Ammon's horn (tissue), 1 donor: ENCODE data around the gene MDC1.
A peak's percentile ranks its signal among the peaks of the same experiment; 100 is the strongest.

Experiments used
- DNase-seq: peaks from one replicate; pipeline ENCODE4 v3.0.0-alpha.2; 2016; ENCODE audit warnings: low spot score

MDC1 gene

DNA sequence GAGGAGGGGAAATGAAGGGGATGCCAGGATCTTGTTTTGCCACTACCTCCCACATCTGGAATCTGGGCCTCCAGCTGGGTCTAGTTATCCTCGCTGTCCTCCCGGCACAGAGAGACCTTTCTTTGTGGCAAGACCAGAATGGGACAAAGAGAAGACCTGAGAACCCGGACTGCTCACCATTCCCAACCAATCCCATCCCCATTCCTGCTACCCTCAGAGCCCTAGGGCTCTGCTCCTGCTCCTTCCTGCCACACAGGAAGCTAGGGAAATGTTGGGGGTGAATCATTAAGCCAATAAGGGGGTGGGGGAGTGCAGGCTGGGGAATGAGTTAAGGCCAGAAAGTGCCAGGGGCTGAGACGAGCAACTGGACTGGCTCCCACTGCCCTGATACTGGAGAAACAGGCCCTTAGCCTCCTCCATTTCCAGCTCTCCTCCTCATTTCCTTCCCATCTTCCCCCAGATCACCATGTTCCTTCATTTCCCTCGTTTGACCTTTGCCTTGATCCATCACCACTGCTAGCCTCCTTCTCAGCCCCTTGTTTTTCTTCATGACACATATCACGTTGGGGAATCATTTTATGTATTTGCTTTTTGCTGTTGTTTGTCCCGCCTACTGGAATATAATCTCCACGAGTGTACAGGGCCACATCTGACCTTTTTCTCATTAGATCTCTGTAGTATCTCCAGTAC is 31.9 kb upstream of the MDC1 start:
- no peak for DNase-seq

DNA sequence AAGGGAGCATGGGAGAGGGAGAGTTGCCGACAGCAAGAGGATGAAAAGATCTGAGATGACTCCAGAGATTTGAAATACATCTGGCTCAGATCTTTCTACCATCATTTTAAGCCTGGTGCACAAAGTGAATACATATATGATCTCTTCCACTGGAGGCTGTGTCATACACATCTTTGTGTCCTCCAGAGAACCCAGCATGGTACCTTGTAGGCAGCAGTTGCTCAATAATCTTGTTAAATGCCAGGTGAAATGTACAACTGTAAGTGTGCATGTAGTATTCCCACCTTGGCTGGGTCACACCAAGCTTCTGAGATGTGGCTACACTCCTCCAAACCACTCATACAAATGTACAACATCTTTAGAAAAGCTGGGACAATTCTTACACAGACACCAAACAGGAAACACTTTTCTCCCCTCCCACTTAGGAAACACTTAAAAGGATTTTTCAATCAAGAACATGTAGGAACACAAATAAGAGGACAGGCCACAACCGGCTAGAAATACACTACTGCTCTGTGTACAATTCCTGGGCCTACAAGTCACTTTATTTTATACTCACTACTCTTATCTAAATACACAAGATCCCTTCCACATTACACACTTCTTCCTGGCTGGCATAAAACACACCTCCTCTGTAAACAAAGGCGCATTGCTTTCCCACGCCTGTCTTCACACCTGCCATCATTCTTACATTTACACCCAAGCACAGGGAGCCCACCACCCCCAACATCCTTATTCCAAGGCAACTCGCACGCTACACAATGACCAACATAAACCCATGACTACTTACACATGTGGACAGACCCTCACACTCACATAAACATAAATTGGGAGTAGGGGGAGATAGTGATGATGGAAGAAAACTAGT is 31.1 kb upstream of the MDC1 start:
- no peak for DNase-seq

DNA sequence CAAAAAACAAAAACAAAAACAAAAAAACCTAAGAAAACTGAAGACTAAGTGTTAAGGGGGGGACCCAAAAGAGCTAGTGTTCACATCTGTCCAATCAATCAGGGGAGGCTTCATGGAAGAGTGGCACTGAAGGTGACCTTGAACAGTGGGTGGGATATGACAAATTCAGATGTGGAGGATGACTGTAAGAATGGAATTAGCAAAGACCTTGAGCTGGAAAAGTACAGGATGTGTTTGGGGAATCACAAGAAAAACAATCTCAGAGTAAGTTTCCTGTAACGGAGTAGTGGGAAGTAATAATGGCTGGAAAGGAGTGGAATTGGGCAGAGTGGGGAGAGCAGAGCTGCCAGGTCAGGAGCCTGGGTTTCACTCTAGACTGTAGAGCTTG is 30.2 kb upstream of the MDC1 start:
- no peak for DNase-seq

DNA sequence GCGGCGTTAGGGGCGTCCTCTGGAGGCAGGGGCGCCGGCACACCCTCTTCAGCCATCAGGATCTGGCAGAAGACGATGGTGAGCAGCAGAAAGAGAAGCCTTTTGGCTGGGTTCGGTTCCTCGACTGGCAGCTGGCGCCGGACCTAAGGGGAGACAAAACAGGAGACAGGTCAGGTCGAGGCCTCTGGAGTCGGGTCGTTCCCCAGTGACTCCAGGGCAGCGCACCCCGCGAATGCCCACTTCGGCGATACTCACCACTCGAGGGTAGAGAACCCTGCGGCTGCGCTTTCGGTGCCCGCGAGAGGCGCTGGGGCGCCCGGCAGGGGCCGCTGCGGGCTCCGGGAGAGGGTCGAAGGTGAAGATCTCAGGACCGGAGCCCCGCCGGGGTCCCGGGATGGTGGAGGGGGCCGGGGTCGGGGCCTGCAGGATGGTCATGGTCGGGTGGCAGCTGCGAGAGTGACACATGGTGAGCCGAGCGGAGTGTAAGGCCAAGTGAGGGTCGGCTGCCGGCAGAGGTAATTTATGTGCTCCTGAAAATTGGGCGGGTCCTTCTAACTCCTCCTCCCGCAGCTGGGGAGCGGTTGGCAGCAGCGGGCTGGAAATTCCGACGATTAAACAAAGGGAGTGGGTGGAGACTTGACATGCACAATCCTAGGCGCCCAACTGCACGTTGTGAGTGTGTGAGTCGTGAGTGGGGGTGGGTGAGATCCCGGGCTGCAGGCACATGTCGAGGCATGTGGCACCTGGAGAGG is 27.1 kb upstream of the MDC1 start, which contains the start of gene IER3:
TSS of gene IER3 (minus strand) at position 494 of the 752 bp plus-strand sequence. CDS start at position 465, 29 bp downstream.
- peak; percentile 82 for DNase-seq

DNA sequence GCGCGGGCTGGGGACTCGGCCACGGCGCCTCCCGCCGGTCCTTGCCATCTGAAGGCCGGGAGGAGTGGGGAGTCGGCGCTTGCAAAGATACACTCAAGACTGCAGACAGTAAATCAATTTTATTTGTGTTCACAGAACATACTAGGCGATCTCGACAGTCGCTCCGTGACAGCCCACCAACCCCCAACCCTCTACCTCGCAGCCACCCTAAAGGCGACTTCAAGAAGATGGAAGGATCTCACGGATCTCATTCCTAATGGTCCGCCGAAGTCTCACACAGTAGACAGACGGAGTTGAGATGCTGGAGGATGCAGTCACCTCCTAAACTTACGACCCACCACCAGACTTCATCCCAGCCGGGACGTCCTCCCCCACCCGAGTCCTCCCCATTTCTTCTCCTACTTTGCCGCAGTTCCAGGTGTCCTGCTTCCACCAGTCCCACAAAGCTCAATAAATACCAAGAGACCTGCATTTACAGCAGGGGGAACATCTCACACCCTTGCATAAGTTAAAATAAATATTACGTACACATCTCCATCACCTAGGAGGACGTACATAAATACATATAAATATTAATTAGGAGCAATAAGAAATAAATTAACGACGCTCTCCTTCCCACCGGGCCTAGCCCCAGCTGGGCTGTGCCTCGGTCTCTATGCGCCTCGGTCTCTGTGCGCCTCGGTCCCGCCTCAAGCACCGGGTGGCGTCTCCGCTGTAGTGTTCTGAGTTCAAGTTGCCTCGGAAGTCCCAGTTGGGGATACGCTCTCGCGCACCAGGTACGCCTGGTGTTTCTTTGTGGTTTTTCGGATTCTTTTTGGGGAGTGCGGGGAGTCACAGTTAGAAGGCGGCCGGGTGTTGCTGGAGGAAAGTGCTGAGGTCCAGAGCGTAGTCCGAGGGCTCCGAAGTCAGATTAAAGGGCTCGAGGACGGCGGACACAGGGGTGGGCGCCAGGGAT is 26.3 kb upstream of the MDC1 start:
- peak; percentile 35 for DNase-seq

DNA sequence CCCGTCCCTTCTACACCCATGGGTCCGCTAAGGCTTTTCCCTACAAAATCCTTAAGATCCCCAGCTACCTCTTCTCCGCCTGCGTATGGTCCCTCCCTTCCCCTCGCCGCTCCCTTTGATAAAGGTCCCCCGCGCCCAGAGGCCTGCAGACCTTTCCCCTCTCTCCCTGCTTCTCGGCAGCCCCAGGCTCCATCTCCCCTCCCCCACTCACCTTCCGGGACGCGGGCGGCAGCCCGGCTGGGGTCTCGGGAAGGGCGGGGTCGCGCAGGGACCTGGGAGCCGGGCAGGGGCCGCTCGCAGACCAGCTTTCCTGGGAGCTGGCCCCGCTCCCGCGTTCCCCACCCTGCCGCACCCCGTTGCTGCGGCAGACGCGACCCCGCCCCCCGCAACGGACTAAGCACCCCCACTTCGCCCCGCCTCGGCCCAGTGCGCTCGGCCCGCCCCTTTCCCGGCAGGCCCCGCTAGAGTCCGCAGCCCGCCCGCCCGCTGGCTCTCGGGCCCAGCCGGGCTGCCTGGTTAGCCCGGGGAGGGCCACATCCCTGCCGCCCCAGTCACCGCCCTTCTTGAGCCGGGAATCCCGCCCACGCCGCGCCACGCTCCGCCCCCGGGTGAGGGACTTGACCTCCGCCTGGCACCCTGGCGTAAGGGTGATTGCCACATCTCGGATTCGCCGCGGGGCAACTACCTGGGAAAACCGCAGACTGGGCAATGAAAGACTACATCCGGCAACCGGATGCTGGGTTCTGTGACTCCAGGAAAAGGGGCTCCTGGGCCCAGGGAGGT is 25.4 kb upstream of the MDC1 start, which contains the start of gene FLOT1:
TSS of gene FLOT1 (minus strand) at position 372 of the 783 bp plus-strand sequence. CDS start 498 bp downstream, outside the sequence.
- DNase-seq, result peak; percentile 95

DNA sequence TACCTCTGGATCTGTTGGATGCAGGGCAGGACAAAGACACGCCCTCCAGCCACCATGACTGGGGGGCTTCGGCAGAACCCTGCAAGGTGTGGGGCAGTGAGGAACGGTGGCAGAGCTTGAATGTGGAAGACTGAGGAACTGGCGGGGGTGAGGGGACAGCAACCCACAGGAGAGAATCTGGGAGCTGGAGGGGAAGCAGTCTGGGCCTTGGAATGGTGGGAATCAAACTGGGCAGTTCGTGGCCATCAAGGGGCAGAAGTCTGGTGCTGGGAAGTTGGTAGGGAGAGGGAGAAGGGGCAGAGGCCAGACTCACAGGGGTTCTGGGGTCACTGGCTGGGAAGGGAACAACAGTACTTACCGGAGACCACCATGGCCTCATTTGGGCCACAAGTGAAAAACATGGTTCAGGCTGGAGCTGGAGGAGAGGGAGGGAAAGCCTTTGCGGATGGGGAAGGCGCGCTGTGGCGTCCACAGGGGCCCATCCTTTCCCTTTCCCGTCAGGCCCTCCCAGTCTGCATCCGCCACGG is 24.8 kb upstream of the MDC1 start:
- peak; percentile 45 for DNase-seq

DNA sequence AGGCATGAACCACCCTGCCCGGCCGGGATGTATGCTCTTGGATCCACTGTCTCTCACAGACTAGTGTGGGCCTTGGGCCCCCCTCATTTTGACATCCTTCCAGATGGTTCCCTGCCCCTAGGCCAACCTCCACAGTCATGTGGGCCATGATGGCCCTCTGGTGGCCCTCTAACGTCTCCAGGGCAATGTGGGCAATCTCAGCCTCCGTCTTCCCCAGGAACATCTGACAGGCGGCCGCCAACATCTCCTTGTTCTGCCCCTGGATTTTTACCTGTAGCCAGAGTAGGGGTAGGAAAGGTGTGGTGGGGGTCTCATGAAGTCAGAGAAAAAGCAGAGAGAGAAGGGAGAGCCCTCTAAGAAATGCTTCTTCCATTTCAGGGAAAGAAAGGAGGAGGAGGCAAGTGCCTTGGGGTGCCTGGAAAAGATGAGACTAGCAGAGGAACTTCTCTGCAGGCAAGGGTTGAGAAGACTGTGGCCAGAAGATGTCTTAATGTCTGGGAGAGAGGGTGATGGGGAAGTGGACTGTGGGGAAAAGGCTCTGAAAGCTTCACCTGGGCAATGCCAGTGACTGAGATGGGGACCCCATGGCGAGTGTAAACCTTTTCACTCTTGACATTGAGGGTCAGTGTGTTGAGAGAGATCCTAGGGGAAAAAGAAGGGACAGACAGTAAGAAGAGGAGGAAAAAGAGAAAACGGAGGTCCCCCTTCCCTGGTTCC is 24.1 kb upstream of the MDC1 start:
- no peak for DNase-seq

DNA sequence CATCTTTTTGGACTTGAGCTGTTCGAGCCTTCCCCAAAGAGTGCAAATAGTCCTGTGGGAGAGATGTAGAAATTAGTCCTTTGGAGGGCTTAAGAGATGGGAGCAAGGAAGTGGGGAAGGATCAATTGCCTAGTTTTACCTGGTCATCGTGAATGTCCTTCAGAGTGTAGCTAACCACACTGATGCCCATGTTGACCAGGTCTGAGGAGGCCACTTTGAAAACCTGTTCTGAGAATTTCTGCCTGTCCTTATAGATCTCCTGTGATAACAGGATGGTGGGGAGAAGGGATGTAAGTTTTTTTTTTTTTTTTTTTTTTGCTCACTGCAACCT is 23.4 kb upstream of the MDC1 start:
- DNase-seq, result no peak

DNA sequence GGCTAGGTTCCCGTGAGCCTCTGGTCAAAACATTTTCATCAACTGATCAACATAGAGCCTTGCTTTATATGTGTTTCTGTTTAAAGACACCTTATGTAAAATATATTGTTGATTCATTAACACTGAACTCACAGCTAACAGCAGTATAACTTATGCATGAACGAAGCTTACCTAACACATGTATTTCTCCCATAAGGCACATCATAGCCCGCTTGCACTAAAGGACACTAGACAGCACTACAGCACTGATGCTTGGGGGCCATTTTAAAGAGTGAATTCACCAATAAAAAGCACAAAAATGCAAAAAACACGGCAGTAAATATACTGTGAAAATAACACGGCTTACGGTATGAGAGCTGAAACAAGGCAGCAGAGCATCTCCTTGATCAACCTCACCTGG is 21.5 kb upstream of the MDC1 start:
- DNase-seq, result no peak

DNA sequence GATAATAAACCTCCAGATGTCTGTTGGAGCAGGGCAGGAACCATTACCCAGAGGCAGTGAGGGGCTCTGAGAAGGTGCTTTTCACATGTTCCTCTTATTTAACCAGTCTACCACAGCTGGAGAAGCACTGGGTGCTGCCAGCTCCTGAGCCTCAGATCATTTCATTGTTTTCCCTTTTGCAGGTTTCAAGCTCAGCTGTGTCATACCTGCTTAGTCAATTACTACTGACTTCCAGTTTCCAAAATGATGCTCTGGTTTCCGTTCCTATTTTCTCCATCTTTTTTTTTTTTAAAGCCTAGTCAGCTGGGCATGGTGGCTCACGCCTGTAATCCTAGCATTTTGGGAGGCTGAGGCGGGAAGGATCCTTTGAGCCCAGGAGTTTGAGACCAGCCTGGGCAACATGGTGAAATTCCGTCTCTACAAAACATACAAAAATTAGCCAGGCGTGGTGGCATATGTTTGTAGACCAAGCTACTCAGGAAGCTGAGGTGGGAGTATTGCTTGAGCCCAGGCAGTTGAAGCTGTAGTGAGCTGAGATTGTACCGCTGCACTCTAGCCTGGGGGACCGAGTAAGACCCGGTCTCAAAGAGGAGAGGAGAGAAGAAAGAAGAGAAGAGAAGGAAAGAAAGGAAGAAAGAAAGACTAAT is 18.7 kb upstream of the MDC1 start:
- no peak for DNase-seq

DNA sequence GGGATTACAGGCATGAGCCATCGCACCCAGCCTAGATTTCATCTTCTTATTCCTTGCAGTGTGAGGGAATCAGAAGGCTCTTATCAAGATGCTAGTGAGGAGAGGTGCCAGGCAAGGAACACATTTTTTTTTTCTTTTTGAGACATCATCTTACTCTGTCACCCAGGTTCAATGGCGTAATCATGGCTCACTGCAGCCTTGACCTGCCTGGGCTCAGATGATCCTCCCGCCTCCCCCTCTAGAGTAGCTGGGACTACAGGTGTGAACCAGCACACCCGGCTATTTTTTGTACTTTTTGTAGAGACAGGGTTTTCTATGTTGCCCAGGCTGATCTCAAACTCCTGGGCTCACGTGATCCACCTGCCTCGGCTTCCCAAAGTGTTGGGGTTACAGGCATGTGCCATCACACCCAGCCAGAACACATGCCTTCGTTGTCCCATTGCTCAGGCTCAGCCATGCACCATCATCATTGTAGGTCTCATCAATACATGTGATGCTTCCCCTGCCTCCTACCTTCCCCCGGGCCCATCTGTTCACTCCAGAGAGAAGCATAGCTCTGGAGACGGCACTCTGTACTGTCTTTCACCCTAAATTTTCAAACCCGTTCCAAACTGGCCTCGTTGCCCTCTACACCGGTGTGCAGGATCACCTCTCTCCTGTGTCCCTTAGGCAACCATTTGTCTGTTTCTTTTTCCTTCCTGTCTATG is 15.3 kb upstream of the MDC1 start:
- peak; percentile 49 for DNase-seq

DNA sequence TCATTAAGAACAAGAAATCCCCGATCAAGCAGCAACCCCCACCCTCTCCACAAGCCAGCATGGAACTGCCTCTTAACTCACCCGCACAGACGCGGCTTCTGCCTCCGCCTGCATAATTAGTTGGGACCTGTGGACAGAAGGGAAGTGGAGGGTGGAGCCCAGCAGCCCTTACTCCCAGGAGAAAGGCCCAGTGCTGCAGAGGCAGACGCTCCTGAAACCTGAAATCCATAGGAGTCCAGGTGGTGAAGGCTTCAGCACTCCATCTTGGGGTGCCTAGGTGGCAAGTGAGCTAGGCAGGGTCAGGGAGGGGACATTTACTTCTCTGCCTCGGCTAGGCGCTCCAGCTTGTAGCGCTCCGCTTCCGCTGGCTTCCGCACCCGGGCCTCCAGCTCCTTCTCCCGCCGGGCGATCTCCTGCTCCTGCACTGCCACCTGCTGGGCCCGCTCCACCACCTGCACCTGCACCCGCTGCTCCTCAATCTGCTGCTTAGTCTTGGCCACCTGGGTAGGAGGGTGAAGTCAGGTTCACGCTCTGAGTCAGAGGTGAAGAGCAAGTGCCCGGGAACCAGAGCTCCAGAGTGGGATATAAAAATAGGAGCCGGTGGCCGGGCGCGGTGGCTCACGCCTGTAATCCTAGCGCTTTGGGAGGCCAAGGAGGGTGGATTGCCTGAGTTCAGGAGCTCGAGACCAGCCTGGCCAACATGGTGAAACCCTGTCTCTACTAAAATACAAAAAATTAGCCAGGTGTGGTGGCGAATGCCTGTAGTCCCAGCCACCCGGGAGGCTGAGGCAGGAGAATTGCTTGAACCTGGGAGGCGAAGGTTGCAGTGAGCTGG is 13.7 kb upstream of the MDC1 start:
- peak; percentile 67 for DNase-seq

DNA sequence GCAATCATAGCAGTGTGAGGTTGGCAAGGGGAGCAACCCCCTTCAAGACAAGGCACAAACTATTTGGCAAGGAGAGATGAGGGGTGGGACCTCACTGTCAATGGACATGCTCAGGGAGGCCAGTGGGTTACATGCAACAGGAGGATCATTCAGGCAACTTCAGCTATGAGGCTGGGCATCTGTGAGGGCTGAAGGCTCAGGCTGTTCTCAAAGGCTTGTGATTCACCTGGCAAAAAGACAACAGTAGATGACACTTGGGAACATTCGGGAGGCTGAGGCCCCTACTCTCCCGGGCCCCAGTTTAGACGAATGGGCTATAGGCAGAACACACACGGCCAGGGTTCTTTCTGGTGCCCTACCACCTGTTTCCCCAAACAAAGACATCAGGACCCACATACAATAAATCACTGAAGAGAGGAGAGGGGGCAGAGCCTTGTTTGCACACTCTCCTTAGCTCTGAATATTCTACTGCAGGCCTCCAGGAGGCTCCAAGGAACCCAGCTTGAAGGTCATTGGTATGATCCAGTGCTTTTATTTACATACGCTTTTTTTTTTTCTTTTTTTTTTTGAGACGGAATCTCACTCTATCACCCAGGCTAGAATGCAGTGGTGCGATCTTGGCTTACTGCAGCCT is 11.0 kb upstream of the MDC1 start:
- DNase-seq, result no peak

DNA sequence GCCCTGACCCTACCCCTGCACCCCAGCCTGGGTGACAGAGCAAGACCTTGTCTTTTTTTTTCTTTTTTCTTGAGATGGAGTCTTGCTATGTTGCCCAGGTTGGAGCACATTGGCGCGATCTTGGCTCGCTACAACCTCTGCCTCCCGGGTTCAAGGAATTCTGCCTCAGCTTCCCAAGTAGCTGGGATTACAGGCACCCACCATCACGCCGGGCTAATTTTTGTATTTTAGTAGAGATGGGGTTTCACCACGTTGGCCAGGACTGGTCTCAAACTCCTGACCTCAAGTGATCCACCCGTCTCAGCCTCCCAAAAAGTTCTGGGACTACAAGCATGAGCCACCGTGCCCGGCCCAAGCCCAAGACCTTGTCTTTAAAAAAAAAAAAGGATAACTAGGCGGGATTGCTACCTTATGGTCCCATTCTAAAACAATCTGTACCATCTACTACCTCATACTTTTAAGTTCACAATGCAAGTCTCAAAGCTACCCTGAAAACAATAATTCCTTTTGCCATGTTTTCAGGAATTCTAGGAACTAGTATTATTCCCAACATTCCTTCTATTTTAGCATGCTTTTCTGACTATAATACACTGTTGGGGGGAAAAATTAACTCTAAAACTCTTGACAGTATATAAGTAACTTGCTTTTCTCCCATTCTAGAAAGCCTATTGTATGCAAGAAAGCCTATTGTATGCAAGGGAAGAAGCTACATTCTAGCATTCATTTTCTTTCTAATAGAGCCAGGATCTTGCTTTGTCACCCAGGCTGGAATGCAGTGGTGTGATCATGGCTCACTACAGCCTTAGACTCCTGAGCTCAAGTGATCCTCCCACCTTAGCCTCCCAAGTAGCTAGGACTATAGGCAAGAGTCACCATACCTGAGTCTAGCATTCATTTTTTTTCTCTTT is 9.7 kb upstream of the MDC1 start:
- DNase-seq, result no peak
